ENCODE measurements around the gene STX2.
"Not testable (repeated sequence)": the region's sequence is repeated elsewhere in the genome, so short reads cannot be mapped to it uniquely, and the experiment has no call there.

The STX2 gene

DNA sequence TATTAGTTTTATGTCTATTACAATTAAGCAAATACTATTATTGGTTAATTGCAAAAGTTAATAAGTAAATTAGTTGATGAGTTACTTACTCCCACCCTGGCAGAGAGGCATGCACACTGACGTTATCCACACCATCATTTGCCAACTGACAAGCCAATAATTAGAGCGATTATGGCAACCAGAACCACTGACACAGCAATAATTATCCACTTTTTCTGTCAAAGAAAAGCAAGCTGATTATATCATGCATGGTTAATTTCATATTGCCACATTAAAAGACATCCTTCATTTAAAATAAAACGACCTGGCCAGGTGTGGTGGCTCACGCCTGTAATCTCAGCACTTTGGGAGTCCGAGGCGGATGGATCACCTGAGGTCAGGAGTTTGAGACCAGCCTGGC lies 43.1 kb downstream of the STX2 start:
- DNase-seq: no peak

DNA sequence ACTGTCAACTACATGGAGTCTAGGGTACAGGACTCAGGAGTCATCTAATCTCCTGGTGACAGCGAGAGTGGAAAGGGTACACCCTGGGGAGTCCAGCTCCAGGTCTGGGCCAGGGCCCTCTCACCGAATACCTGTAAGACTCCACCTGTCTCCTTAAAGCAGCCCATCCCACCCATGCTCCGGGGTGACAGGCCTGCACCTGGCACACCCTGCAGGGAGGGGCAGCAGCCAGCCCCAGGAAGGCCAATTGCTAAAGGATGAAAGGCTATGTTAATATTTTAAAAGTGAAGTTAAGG lies 45.5 kb downstream of the STX2 start:
- DNase-seq: no peak

DNA sequence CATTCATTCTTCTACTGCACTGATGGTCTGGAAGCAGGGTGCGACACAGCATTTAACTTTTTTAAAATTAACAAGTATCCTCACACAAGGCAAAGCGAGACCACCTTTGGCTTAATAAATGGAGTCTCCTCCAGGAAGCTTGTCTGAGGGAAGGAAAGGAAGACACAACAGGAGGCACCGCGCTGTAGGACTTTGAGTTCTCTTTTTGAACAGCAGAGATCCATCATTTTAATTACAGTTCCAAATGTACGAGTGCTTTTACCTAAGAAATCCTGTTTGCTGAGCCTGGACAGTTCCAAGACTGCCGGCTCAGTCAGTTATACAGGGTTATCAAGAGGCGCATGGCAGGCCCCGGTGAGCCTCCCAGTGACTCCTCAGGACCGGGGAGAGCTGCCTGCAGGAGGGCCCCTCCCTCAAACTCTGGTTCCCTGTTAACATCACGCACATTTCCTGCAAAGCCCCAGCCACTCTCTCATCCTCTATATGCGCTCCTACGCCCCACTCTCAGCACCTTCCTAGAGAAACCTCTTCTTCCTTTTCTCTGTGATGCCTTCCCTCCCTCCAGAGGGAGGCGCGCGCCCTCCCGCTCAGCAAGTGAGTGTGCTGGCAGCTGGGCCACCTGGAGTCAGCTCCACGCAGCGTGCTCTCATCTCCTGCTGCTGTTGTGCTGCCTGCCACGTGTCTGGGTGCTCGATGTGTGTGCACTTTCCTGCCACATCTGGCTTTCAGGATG lies 46.1 kb downstream of the STX2 start:
- no peak for DNase-seq

DNA sequence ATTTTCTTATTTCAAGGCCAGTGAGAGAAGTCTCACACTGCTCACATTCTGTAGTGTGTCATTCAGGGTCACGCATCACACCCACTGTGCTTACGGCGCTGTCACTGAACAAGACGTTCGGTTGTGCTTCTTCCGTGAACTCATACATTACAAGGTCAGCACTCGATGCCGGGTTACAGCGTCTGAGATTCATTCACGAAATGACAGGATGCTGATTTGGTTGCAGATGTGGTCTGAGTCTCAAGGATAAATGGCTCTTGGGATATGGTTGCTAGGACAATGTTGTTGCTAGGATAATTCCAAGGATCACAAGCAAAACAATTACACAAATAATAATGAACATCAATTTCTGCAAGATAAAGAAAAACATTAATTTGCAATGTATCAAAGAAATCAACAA lies 47.4 kb downstream of the STX2 start:
- DNase-seq: no peak

DNA sequence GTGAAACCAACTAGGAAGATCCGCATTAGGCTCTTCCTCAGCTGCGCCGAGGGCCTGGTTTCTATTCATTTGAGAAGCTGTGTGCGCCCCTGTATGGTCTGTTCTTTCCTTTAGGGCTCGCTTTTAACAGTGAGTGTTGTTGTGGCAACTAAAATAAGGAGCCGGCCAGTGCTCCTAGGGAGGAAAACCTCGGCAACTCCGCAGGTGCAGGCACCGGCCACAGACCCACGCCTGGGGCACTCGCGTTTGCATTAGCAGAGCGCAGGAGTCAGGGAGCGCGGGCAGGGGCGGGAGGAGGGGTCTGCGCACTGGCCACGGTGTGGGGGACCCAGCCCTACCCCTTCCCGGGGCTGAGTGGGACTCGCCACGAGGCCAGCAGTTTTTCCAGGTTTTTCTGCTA lies 50.5 kb downstream of the STX2 start:
- no peak for DNase-seq

DNA sequence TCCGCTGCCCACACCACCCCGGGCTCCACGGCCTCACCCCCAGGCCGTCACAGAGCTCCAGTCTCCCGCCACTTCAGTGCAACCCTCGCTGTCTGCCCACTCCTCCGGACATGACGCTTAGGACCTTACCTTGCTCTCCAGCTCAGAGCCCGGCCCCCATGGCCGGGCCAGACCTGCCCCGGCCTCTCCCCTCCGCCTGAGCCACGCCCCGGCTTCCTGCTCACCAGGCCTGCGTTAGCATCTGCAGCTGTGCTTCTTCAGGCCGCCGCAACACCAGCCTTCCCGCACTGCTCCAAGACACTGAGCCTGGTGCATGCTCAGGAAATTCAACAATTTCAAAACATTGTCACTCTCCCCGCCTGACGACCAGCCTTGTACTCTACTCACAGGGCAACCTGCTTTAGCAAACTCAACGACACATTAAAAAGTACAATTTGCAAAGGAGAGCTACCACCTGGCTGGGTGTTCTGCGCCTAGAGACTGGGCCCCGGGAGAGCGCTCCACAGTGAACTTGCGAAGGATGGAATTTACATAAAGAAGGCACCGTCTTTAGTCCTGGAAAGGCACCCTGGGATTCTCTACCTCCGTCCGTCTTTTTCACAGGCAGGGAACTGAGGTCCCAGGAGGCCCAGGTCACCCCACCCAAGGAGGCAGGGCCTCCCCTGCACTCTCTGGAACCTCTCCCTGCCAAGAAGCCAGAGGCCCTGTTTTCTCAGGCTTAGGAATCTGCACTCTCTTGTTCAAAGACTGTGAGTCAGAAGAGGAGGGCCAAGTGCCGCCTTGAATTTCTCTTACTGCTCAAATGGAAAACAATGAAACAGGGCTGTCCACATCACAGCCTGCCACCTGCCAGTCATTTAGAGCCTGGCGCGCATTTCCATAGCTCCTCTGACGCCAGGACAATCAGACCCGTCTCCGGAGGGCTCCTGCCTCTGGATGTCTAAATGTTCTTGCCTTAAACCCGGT lies 51.3 kb downstream of the STX2 start:
- no peak for DNase-seq

DNA sequence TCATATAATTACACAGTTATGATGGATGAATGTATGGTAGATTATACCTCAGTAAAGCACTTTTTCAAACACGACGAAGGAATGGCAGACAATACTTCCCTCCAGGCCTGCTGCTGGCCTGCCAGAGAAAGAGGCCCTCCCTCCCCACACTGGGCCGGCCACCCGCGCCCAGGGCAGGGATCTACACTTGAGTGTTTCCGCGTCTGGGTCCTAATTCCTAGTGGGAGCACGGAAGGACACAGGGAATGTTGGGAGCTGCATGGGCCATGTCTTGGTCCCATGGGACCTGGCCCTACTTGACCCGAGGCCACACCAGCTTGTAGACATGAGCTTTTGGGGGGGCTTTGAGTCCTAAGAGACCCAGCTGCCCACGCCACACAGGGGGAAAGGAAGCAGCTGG lies 52.0 kb downstream of the STX2 start:
- no peak for DNase-seq

DNA sequence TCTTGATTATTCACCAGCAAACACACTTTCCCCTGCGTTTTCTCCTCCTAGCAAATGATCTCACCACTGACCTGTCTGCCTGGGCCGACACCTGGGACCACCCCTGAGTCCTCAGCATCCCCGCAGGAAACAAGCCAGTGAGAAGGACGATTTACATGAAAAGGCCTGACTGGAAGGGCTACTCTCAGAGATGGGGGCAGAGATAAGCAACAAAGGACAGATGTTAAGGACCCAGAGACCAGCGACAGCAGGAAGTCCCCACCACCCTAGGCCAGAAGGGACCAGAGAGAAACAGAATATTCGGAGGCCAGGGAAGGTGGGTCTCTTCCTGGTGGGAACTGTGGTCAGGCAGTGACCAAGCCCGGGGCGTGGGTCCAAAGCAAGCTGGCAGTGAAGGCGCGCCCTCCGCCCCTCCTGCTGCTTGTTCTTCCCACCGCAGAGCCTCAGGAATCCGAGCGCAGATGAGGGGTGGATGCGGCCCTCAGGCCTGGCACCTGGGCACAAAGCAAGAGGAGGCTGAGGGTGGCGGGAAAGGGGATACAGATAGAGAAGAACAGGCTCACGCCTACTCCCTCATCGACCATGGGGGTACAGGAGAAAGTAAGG lies 55.8 kb downstream of the STX2 start:
- no peak for DNase-seq

DNA sequence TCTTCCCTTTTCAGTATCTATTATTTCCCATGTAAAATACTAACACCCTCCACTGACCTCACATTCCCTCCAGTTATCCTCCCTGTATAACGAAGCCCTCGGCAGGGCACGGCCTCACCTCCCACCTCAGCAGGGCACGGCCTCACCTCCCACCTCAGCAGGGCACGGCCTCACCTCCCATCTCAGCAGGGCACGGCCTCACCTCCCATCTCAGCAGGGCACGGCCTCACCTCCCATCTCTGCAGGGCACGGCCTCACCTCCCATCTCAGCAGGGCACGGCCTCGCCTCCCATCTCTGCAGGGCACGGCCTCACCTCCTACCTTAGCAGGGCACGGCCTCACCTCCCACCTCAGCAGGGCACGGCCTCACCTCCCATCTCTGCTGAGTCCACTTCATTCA lies 56.8 kb downstream of the STX2 start:
- DNase-seq: not testable (repeated sequence)

DNA sequence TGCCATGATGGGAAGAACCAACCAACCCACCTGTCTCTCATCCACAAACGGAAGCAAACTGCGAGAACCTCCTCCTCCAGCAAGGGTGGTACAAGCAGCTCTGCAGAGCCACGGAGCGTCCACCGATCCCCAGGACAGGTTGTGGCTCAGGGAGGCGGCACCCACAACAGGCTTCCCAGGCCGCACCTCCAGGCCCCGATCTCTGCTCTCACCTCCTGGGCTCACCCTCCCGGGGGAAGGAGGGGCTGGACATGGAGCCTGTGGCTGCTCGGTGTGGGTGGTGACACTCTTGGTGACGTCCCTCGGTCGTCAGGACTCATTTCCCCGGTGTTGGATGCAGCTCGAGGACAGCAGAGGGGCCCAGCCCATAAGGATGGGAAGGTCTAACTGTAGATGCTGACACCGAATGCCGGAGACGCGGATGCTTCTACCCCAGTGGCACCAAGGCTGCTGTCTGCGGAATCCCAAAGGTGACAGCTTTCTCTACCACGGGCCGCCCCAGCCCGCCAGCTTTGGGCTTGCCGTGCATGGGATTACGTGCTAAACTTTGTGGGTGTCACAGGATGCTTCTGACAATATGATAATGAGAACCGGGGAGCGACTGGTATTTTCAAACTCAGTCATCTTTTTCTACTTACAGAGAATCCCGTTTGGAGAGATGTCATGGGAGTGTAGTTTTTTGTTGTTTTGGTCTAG lies 58.0 kb downstream of the STX2 start:
- DNase-seq: no peak

DNA sequence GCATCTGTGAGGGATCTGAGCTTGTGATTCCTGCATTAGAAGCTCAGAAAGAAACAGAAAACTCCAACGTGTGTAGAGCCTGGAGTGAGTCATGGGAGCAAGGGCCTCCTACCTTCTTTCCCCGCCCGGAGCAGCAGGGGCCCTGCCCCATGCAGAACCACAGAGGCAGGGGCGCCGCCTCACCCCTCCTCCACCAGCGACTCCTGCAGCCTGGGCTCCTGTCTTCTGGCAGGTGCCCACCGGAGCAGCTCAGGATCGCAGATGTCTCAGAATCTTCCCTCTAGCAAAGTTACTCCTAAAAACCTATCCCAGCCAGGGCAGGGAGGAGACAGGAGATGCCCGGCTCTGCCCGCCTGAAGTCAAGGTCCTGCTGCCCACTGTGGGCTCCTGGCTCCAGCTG lies 58.7 kb downstream of the STX2 start:
- DNase-seq: no peak

DNA sequence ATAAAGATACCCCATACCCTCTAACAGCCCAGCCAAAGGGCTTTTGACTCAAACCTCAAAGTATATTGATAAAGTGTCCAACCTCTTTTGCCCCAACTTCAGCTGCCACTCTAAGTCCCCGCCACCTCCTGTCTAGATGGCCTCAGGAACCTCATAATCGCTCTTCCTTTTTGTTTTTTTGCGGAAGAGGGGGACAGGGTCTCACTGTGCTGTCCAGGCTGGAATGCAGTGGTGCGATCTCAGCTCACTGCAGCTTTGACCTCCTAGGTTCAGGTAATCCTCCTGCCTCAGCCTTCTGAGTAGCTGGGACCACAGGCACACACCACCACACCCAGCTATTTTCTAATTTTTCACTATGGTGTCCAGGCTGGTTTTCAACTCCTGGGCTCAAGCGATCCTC lies 60.3 kb downstream of the STX2 start:
- DNase-seq: no peak

DNA sequence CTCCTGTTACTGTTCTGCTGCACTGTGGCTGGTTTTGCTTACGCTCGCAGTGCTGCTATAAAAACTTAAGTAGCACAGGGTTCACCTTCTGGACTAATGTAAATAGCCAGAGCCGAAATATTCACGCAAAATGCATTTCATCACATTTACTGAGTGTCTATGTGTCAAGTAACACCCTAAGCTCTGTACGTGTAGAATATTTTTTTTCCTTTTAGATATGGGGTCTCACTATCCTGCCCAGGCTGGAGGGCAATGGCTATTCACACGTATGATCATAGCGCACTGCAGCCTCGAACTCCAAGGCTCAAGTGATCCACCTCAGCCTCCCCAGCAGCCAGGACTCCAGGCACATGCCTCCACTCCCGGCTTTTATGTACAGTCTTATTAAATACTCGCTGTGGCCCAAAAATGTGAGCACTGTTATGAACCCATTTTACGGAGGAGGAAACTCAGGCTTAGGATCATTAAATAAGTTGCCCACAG lies 62.2 kb downstream of the STX2 start:
- DNase-seq: no peak

DNA sequence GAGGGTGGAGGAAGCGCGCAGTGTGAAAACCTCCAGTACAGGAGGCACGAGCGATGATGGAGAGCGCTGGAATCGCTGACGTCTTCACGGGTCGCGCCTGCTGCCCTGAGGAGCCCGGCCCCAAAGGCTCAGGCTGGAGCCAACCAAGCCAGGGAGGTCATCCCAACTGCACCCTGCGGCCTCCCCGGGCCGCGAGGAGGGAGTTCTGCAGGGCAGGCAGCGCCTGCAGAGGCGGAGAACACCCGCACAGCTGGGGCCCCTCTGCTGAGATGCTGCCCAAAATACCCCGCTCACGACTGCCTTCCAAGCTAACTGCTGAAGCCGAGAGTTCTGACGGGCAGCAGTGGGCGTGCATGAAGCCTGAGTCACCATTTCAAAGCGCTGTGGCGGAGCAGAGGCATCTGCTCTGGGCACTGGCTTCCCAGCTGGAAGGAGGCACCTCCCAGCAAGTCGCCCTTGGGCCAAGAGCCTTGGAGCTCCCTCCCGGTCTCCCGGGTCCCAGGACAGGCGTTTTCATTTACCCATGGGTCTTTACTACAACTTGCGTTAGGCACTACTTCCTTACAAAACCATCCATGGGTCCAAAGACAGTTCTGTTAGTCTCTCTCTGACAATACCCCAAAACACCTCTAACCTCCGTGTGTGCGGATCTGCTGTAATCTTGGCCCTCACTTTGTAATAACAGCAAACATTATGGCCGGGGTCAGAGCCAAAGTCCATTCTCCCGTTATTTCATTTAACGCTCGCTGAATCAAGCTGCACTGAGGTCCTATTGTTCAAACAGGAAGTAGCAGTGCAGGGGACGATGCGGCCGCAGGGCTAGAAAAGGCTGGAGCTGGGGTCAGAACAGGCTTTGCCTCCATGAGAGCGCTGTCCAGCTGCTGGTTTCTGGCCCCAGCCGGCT lies 62.8 kb downstream of the STX2 start:
- DNase-seq: peak; percentile 15

DNA sequence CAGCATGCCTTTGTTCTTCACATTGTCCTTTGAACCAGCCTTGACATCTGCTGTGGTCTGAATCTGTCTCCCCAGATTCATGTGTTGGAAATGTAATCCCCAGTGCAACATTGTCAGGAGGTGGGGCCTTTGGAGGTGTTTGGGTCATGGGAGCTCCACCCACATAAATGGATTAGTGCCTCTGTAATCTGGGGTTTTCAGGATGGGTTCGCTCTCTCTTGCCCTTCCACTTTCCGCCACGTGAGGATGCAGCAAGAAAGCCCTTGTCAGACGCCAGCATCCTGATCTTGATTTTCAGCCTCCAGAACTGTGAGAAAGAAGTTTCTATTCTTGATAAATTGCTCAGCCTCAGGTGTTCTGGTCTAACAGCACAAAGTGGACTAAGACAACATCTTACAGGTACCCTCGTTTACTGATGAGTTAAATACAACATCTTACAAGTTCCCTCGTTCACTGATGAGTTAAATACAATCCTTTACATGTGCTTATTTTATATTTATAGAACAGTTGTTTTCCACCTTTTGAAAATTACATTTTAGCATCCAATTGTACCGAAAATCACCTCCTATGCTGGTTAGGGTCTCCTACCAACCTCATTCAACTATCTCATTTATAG lies 68.5 kb downstream of the STX2 start:
- DNase-seq: no peak

DNA sequence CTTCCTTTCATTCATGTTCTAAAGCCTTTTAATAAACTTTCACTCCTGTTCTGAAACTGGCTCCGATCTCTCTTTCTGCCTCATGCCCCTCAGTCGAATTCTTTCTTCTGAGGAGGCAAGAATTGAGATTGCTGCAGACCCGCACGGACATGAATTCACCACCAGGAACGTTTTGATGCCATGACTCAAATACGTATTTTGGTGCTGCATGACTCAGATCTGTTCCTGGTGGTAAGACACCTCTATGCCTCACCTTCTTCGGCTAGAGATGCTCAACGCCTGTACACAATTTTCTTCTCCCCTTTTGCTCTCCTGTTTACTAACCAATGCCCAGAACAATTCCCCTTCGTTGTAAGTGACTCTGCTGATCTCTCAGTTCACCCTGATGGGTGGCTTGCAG lies 70.9 kb downstream of the STX2 start:
- DNase-seq: no peak

DNA sequence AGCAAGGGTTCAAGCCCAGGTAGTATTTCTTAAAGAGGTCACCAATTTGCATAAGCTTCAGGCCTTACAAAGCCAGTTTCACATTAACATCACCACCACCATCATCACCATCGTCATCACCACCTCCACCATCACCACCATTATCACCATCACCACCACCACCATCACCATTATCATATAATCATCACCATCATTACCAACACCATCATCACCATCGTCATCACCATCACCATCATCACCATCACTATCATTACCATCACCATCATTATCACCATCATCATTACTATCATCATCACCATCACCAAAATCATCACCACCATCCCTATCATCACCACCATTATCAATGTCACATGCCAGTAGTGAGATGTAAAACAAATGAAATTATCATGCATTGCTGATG lies 72.6 kb downstream of the STX2 start:
- DNase-seq: no peak

DNA sequence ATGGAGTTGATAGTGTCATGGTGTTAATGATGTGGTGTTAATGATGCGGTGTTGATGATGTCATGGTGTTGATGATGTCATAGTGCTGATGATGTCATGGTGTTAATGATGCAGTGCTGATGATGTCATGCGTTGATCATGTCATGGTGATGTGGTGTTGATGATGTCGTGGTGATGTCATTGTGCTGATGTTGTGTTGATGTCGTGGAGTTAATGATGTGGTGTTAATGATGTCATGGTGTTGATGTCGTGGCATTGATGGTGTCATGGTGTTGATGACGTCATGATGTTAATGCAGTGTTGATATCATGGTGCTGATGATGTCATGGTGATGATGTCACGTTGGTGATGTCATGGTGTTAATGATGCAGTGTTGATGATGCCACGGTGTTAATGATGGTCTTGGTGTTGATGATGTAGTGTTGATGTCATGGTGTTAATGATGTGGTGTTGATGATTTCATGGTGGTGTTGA lies 73.8 kb downstream of the STX2 start:
- DNase-seq: no peak

DNA sequence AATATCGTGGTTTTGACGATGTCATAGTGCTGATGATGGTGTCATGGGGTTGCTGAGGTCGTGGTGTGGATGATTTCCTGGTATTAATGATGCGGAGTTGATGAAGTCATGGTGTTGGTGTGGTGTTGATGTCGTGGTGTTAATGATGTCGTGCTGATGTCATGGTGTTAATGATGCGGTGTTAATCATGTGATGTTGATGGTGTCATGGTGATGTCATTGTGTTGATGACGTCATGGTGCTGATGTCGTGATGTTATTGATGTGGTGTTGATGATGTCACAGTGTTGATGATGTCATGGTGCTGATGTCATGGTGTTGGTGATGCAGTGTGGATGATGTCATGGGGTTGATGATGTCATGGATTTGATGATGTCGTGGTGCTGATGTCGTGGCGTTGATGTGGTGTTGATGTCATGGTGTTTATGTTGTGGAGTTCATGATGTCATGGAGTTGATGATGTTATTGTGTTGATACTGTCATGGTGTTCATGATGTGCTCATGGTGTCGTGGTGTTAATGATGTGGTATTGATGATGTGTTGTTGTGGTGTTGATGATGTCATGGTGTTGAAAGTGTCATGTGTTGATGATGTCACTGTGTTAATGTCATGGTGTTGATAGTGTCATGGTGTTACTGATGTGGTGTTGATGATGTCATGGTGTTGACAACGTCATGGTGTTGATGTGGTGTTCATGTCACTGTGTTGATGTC lies 74.4 kb downstream of the STX2 start:
- no peak for DNase-seq

DNA sequence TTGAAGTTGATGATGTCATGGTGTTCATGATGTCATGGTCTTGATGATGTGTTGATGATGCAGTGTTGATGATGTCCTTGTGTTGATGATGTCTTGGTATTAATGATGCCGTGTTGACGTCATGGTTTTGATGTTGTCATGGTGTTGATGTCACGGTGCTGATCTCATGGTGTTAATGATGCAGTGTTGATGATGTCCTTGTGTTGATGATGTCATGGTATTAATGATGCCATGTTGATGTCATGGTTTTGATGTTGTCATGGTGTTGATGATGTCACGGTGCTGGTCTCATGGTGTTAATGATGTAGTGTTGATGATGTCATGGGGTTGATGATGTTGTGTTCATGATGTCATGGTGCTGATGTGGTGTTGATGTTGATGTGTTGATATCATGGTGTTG lies 75.0 kb downstream of the STX2 start:
- no peak for DNase-seq

DNA sequence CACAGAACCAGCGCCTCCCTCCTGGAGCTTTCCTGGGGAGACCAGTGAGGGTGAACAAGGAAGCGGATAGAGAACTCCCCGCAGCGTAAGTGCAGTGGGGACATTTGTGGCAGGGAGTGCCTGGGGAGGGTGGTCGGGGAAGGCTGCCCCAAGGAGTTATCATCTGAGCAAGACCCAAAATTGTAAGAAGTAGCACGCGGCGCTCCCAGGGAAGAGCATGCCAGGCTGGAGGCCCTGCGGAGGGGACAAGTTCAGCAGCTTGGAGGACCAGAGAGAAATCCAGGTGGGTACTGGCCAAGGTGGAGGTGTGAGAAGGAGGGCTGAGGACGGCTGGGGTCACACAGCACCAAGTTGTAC lies 76.8 kb downstream of the STX2 start:
- no peak for DNase-seq

Measured in T-helper 9 cell (primary cell).